Measurements from ENCODE around the gene SPSB1.

The SPSB1 gene

GRCh38 chr1:9389968-9390367, 97.3 kb downstream of the SPSB1 start:
- in situ Hi-C loops (cut with MboI; ENCODE audit: low pct_unique_long_range_greater_than_20kb, low sequenced_read_pairs, unreplicated experiment) = no loop called here
- no peak for TF ChIP-seq CTCF (IDR thresholded peaks at IDR 0.05; ENCODE audit: extremely low read depth, insufficient read depth, missing control alignments)
- DNase-seq (ENCODE audit: low spot score) = no peak

- in situ Hi-C loops (cut with MboI; ENCODE audit: low pct_unique_long_range_greater_than_20kb, low sequenced_read_pairs, unreplicated experiment) = no loop called here
- DNase-seq (ENCODE audit: low spot score) = no peak
- no peak for TF ChIP-seq CTCF (IDR thresholded peaks at IDR 0.05; ENCODE audit: extremely low read depth, insufficient read depth, missing control alignments)
Measured at GRCh38 chr1:9391620-9392019, 98.9 kb downstream of the SPSB1 start.

GRCh38 chr1:9394010-9394409, 101.3 kb downstream of the SPSB1 start:
- in situ Hi-C loops (cut with MboI; ENCODE audit: low pct_unique_long_range_greater_than_20kb, low sequenced_read_pairs, unreplicated experiment) = no loop called here
- DNase-seq (ENCODE audit: low spot score) = no peak
- TF ChIP-seq CTCF (IDR thresholded peaks at IDR 0.05; ENCODE audit: extremely low read depth, insufficient read depth, missing control alignments) = no peak

- no peak for TF ChIP-seq CTCF (IDR thresholded peaks at IDR 0.05; ENCODE audit: extremely low read depth, insufficient read depth, missing control alignments)
- in situ Hi-C loops (cut with MboI; ENCODE audit: low pct_unique_long_range_greater_than_20kb, low sequenced_read_pairs, unreplicated experiment) = no loop called here
- no peak for DNase-seq (ENCODE audit: low spot score)
Measured at GRCh38 chr1:9395018-9395417, 102.3 kb downstream of the SPSB1 start.

GRCh38 chr1:9397047-9397446, 104.4 kb downstream of the SPSB1 start:
- no peak for TF ChIP-seq CTCF (IDR thresholded peaks at IDR 0.05; ENCODE audit: extremely low read depth, insufficient read depth, missing control alignments)
- DNase-seq (ENCODE audit: low spot score) = no peak
- in situ Hi-C loops (cut with MboI; ENCODE audit: low pct_unique_long_range_greater_than_20kb, low sequenced_read_pairs, unreplicated experiment) = no loop called here

GRCh38 chr1:9397997-9398526, 105.4 kb downstream of the SPSB1 start:
- no peak for DNase-seq (ENCODE audit: low spot score)
- in situ Hi-C loops (cut with MboI; ENCODE audit: low pct_unique_long_range_greater_than_20kb, low sequenced_read_pairs, unreplicated experiment) = no loop called here
- TF ChIP-seq CTCF (IDR thresholded peaks at IDR 0.05; ENCODE audit: extremely low read depth, insufficient read depth, missing control alignments) = no peak

All from GM13977 (cell line).